HepG2 (cell line): Measurements from ENCODE around the gene CRISPLD2. TPM values are rescaled to one million over a fixed set of nuclear protein-coding genes. Genes with fewer than 3 reads are reported as not detected.

Source experiments
- CCDC6 ChIP-seq: sonication (generic); formaldehyde crosslinking; IDR thresholded peaks from 2 replicates; pipeline ENCODE4 v1.8.1; 2022; ENCODE audit warnings: mild to moderate bottlenecking, missing genetic modification reagents, moderate library complexity
- KLF6 ChIP-seq: IDR thresholded peaks from 2 replicates; pipeline ENCODE4 v1.8.0; 2016; ENCODE audit warnings: missing biosample characterization, missing genetic modification reagents
- MLX ChIP-seq: IDR thresholded peaks from 2 replicates; pipeline ENCODE4 v1.6.1; 2016
- SMC3 ChIP-seq: IDR thresholded peaks from 2 replicates; pipeline ENCODE4 v1.6.1; 2011; ENCODE audit warnings: low read length, improper control_type of control experiment
- SNAPC2 ChIP-seq: sonication (generic); formaldehyde crosslinking; IDR thresholded peaks from 2 replicates; pipeline ENCODE4 v1.8.1; 2022; ENCODE audit warnings: mild to moderate bottlenecking, missing genetic modification reagents
- SNAPC4 ChIP-seq: sonication (generic); formaldehyde crosslinking; IDR thresholded peaks from 2 replicates; pipeline ENCODE4 v1.4.0; 2020; ENCODE audit warnings: mild to moderate bottlenecking, missing genetic modification reagents
- SRF ChIP-seq: IDR thresholded peaks from 2 replicates; pipeline ENCODE4 v1.6.1; 2011; ENCODE audit warnings: mild to moderate bottlenecking, low read depth, low read length, moderate library complexity
- STAG1 ChIP-seq: sonication (generic); formaldehyde crosslinking; IDR thresholded peaks from 2 replicates; pipeline ENCODE4 v1.4.0; 2020; ENCODE audit warnings: missing genetic modification reagents
- XRCC5 ChIP-seq: fragments of 200-400 bp; formaldehyde crosslinking; optimal IDR thresholded peaks from 2 replicates; pipeline ENCODE3; 2017; ENCODE audit warnings: mild to moderate bottlenecking, low read length
- ZBTB7B ChIP-seq: sonication (generic); formaldehyde crosslinking; IDR thresholded peaks from 2 replicates; pipeline ENCODE4 v1.4.0; 2020; ENCODE audit warnings: missing genetic modification reagents
- ZGPAT ChIP-seq: IDR thresholded peaks from 2 replicates; pipeline ENCODE4 v1.6.1; 2016; ENCODE audit warnings: mild to moderate bottlenecking
- ZIK1 ChIP-seq: sonication (generic); formaldehyde crosslinking; IDR thresholded peaks from 2 replicates; pipeline ENCODE4 v1.5.0; 2020; ENCODE audit warnings: mild to moderate bottlenecking, low read depth, missing genetic modification reagents, borderline replicate concordance
- ZNF235 ChIP-seq: sonication (generic); formaldehyde crosslinking; IDR thresholded peaks from 2 replicates; pipeline ENCODE4 v1.8.1; 2023; ENCODE audit warnings: mild to moderate bottlenecking, missing genetic modification reagents, borderline replicate concordance
- ZNF24 ChIP-seq: fragments of 450-650 bp; IDR thresholded peaks from 2 replicates; pipeline ENCODE4 v1.6.1; 2017; ENCODE audit warnings: antibody characterized with exemption, mild to moderate bottlenecking
- ZNF296 ChIP-seq: sonication (generic); formaldehyde crosslinking; conservative IDR thresholded peaks from 2 replicates; pipeline ENCODE4 v1.5.0; 2020; ENCODE audit warnings: mild to moderate bottlenecking, missing genetic modification reagents
- ZNF383 ChIP-seq: sonication (generic); formaldehyde crosslinking; IDR thresholded peaks from 2 replicates; pipeline ENCODE4 v1.4.0; 2020; ENCODE audit warnings: missing genetic modification reagents, mild to moderate bottlenecking, borderline replicate concordance
- ZNF451 ChIP-seq: sonication (generic); formaldehyde crosslinking; IDR thresholded peaks from 2 replicates; pipeline ENCODE4 v1.5.0; 2020; ENCODE audit warnings: mild to moderate bottlenecking, missing genetic modification reagents
- ZNF775 ChIP-seq: sonication (generic); formaldehyde crosslinking; IDR thresholded peaks from 2 replicates; pipeline ENCODE4 v1.4.0; 2020; ENCODE audit warnings: missing genetic modification reagents, mild to moderate bottlenecking, moderate library complexity, borderline replicate concordance
- ZNF800 ChIP-seq: sonication (generic); formaldehyde crosslinking; IDR thresholded peaks from 2 replicates; pipeline ENCODE4 v1.4.0; 2020; ENCODE audit warnings: missing genetic modification reagents
- polyA plus RNA-seq, 8 experiments: library from polyadenylated mRNA; depleted of rRNA in 3 of 8; stranded (reverse) in 7 of 8; unstranded in 1 of 8; fragments of >200 nt; fragmentation: Illumina TruSeq in 4 of 8; extraction: Trizol in 4 of 8; gene quantifications; 2 replicates each; pipeline versions ENCODE4 v1.2.1 to v1.2.3, GENCODE V29; 2011 to 2016; ENCODE audit warnings: low read depth in 4 of 8, missing spikeins in 1 of 8, mixed read lengths in 1 of 8; ENCODE audit not compliant: insufficient read depth in 1 of 8
- total RNA-seq, 5 experiments: library from RNA; depleted of rRNA; stranded (reverse); fragments of >200 nt; fragmentation: Illumina TruSeq; extraction: Trizol; gene quantifications; 2 replicates each; pipeline ENCODE4 v1.2.3, GENCODE V29; 2016; ENCODE audit warnings: low read depth in 1 of 5

The CRISPLD2 gene
- total and polyA plus RNA-seq, 2 of the 13 experiments (the other 11 are each of a cell fraction or from before 2014, with no cell fraction given): 0.04 to 0.31 TPM

- TF ChIP-seq SNAPC4 (CRISPR knock-in tag) (0 out of 2 replicates have a peak, but pooled peaks have one; percentile 55), ZNF451 (CRISPR knock-in tag) (no peak), ZIK1 (CRISPR knock-in tag) (peak; percentile 19; the same call in 1 of the 2 replicates), XRCC5 (peak; percentile 50), SRF (no peak), ZGPAT (0 out of 2 replicates have a peak, but pooled peaks have one; percentile 28), ZNF24 (no peak), ZNF775 (CRISPR knock-in tag) (no peak), SMC3 (peak; percentile 87), KLF6 (CRISPR knock-in tag) (no peak), ZNF800 (CRISPR knock-in tag) (no peak), SNAPC2 (no peak), ZBTB7B (CRISPR knock-in tag) (peak; percentile 85), STAG1 (CRISPR knock-in tag) (peak; percentile 96), ZNF235 (CRISPR knock-in tag) (0 out of 2 replicates have a peak, but pooled peaks have one; percentile 59), ZNF296 (CRISPR knock-in tag) (0 out of 2 replicates have a peak, but pooled peaks have one; percentile 20), CCDC6 (CRISPR knock-in tag) (peak; percentile 38; the same call in 1 of the 2 replicates), ZNF383 (CRISPR knock-in tag) (0 out of 2 replicates have a peak, but pooled peaks have one; percentile 46), MLX (no peak)
These were observed 105.4 kb downstream of the CRISPLD2 start (continued) for GRCh38 chr16:84925092-84925772.
